CD14-positive monocyte (primary cell): ENCODE results near the gene CTNNA3. TPM values are rescaled to one million over a fixed set of nuclear protein-coding genes. Genes with fewer than 3 reads are reported as not detected.

Experiments used
- DNase-seq, 3 donors: peaks; one replicate each; pipeline ENCODE4 v3.0.0-alpha.2; 2011 to 2022
- H2AFZ ChIP-seq: 2 replicates; pipeline ENCODE4 v1.6.0; 2012; ENCODE audit warnings: mild to moderate bottlenecking, low read depth, low read length, inconsistent platforms; ENCODE audit not compliant: insufficient read depth, poor library complexity, severe bottlenecking
- H3K27ac ChIP-seq, 2 donors: 1 replicate in 1 of 2; 2 replicates in 1 of 2; pipeline ENCODE4 v1.5.1; 2012 to 2013; ENCODE audit warnings: low read length in 2 of 2, control low read depth in 1 of 2, inconsistent platforms in 1 of 2, low read depth in 1 of 2, mild to moderate bottlenecking in 1 of 2
- H3K27me3 ChIP-seq, 2 donors: one replicate each; pipeline versions ENCODE4 v1.6.0 to v1.6.1; 2011 to 2013; ENCODE audit warnings: low read length in 2 of 2; ENCODE audit not compliant: control insufficient read depth in 2 of 2, insufficient read depth in 2 of 2
- H3K36me3 ChIP-seq, 2 donors: replicated peaks in 1 of 2; 1 replicate in 1 of 2; 2 replicates in 1 of 2; pipeline versions ENCODE4 v1.5.1 to v1.6.1; 2012 to 2013; ENCODE audit warnings: low read length in 2 of 2, control low read depth in 1 of 2, inconsistent platforms in 1 of 2, mild to moderate bottlenecking in 1 of 2; ENCODE audit not compliant: insufficient read depth in 2 of 2, control insufficient read depth in 1 of 2
- H3K4me1 ChIP-seq, 2 donors: 1 replicate in 1 of 2; 2 replicates in 1 of 2; pipeline versions ENCODE4 v1.5.1 to v1.6.1; 2012 to 2013; ENCODE audit warnings: low read length in 2 of 2, control low read depth in 1 of 2, inconsistent platforms in 1 of 2, mild to moderate bottlenecking in 1 of 2, moderate library complexity in 1 of 2; ENCODE audit not compliant: insufficient read depth in 2 of 2, control insufficient read depth in 1 of 2
- H3K4me2 ChIP-seq: replicated peaks from 2 replicates; pipeline ENCODE3; 2012; ENCODE audit warnings: low read length, moderate library complexity, mild to moderate bottlenecking; ENCODE audit not compliant: poor library complexity, severe bottlenecking; ENCODE audit errors: extremely low read depth
- H3K4me3 ChIP-seq, 3 experiments: fragments of 200-600 bp in 1 of 3; sonication (generic) in 1 of 3; replicated peaks in 1 of 3; 1 replicate in 2 of 3; 2 replicates in 1 of 3; pipeline ENCODE4 v1.5.1; 2011 to 2013; ENCODE audit warnings: low read length in 3 of 3, mild to moderate bottlenecking in 3 of 3, control low read depth in 2 of 3, low read depth in 2 of 3, inconsistent platforms in 1 of 3, moderate library complexity in 1 of 3
- H3K79me2 ChIP-seq: 2 replicates; pipeline ENCODE4 v1.6.0; 2012; ENCODE audit warnings: mild to moderate bottlenecking, control low read depth, inconsistent platforms, low read length, moderate library complexity; ENCODE audit not compliant: insufficient read depth
- H3K9ac ChIP-seq: 2 replicates; pipeline ENCODE4 v1.6.0; 2017; ENCODE audit warnings: low read length, mild to moderate bottlenecking; ENCODE audit not compliant: insufficient read depth, poor library complexity, severe bottlenecking
- H3K9me3 ChIP-seq, 2 donors: replicated peaks in 1 of 2; 1 replicate in 1 of 2; 2 replicates in 1 of 2; pipeline versions ENCODE4 v1.5.1 to v1.6.1; 2012 to 2013; ENCODE audit warnings: low read length in 2 of 2, control low read depth in 1 of 2; ENCODE audit not compliant: control insufficient read depth in 1 of 2, insufficient read depth in 1 of 2
- H4K20me1 ChIP-seq: 2 replicates; pipeline ENCODE4 v1.6.0; 2012; ENCODE audit warnings: mild to moderate bottlenecking, low read length, control low read depth, moderate library complexity; ENCODE audit not compliant: insufficient read depth
- H3K27ac Mint-ChIP-seq, 7 donors: one replicate each; pipeline ENCODE4 v1.8.0; 2020; ENCODE audit warnings: mild to moderate bottlenecking in 7 of 7, mixed read lengths in 7 of 7, moderate library complexity in 6 of 7, inconsistent platforms in 2 of 7
- H3K27me3 Mint-ChIP-seq, 3 donors: one replicate each; pipeline ENCODE4 v1.8.0; 2021 to 2022; ENCODE audit warnings: low read depth in 3 of 3, mild to moderate bottlenecking in 3 of 3, mixed read lengths in 3 of 3, moderate library complexity in 3 of 3, inconsistent platforms in 1 of 3
- H3K36me3 Mint-ChIP-seq, 2 donors: one replicate each; pipeline ENCODE4 v1.8.0; 2020; ENCODE audit warnings: mixed read lengths in 2 of 2, inconsistent platforms in 1 of 2, mild to moderate bottlenecking in 1 of 2
- H3K4me1 Mint-ChIP-seq: one replicate; pipeline ENCODE4 v1.8.0; 2020; ENCODE audit warnings: mild to moderate bottlenecking, mixed read lengths
- H3K4me3 Mint-ChIP-seq, 2 donors: one replicate each; pipeline ENCODE4 v1.8.0; 2020; ENCODE audit warnings: mild to moderate bottlenecking in 2 of 2, mixed read lengths in 2 of 2, moderate library complexity in 1 of 2
- H3K9me3 Mint-ChIP-seq, 7 donors: one replicate each; pipeline ENCODE4 v1.8.0; 2020 to 2022; ENCODE audit warnings: mixed read lengths in 7 of 7, mild to moderate bottlenecking in 6 of 7, moderate library complexity in 6 of 7, inconsistent platforms in 2 of 7
- WGBS: methylation state at CpG from one replicate; pipeline ENCODE4 v1.1.5; 2013; ENCODE audit warnings: missing lambda C conversion rate; ENCODE audit not compliant: insufficient coverage; 5-methylcytosine and 5-hydroxymethylcytosine counted together
- intact Hi-C, 2 donors: fragments of 100-400 bp; cut with micrococcal nuclease; formaldehyde crosslinking; loops; one replicate each; pipeline versions ENCODE4 v1.15.0 to v1.15.1; 2023
- polyA plus RNA-seq, 3 donors: library from polyadenylated mRNA; depleted of rRNA in 1 of 3; unstranded in 2 of 3; stranded (reverse) in 1 of 3; fragments of 300-500 nt in 2 of 3; fragments of >200 nt in 1 of 3; fragmentation: Illumina TruSeq in 2 of 3; gene quantifications; 1 replicate in 2 of 3; 2 replicates in 1 of 3; pipeline ENCODE4 v1.2.3, GENCODE V29; 2012 to 2021
- TF ChIP-seq, protein P1 (sequence below): fragments of 200-600 bp; IDR thresholded peaks from one replicate; pipeline ENCODE4 v1.8.0; 2022; ENCODE audit warnings: antibody characterized with exemption, mild to moderate bottlenecking

CTNNA3 gene
- polyA plus RNA-seq, 3 donors: not detected

DNA sequence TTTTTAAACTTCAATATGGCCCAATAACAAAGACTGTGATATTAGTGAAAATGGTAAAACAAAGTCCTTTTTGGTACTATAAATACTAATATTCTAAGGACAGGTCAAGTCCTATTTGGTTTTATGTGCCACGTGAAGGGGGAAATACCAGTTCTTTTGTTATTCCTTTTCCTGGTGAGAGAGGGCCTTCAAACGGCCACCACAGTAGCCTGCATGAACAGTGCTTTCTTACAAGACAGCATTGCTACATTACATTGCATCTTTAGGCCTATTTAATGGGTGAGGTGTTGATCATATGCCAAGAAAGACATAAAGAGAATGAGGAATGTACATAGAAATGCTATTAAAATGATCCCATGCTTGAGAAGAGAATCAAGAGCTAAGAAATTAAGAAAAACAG is 555.4 kb downstream of the CTNNA3 start:
- Mint-ChIP-seq H3K27ac (no peak overlapping the region), H3K4me3 (no peak overlapping the region), H3K9me3 (peaks cover 0 to 10% (median 2%) of the 10 kb centered on the region in 7 donors), H3K36me3 (no peaks in the 10 kb centered on the region), H3K4me1 (no peaks in the 10 kb centered on the region), H3K27me3 (peaks cover 0 to 1% (median 0%) of the 10 kb centered on the region in 3 donors)
- H3K36me3 ChIP-seq: no peaks in the 10 kb centered on the region
- no peaks in the 10 kb centered on the region for H4K20me1 ChIP-seq
- no peak for DNase-seq
- no peak overlapping the region for H3K9ac ChIP-seq
- H3K27ac ChIP-seq: no peak overlapping the region
- no peaks in the 10 kb centered on the region for H3K9me3 ChIP-seq
- TF ChIP-seq, protein P1, sequence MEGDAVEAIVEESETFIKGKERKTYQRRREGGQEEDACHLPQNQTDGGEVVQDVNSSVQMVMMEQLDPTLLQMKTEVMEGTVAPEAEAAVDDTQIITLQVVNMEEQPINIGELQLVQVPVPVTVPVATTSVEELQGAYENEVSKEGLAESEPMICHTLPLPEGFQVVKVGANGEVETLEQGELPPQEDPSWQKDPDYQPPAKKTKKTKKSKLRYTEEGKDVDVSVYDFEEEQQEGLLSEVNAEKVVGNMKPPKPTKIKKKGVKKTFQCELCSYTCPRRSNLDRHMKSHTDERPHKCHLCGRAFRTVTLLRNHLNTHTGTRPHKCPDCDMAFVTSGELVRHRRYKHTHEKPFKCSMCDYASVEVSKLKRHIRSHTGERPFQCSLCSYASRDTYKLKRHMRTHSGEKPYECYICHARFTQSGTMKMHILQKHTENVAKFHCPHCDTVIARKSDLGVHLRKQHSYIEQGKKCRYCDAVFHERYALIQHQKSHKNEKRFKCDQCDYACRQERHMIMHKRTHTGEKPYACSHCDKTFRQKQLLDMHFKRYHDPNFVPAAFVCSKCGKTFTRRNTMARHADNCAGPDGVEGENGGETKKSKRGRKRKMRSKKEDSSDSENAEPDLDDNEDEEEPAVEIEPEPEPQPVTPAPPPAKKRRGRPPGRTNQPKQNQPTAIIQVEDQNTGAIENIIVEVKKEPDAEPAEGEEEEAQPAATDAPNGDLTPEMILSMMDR: no peak
- H3K27me3 ChIP-seq: no peaks in the 10 kb centered on the region
- H3K4me1 ChIP-seq: no peaks in the 10 kb centered on the region
- no peaks in the 10 kb centered on the region for H3K79me2 ChIP-seq
- H3K4me2 ChIP-seq: no peak overlapping the region
- no peak overlapping the region for H2AFZ ChIP-seq
- intact Hi-C loops: no loop called here
- H3K4me3 ChIP-seq: no peak overlapping the region
- 83% methylated on average over 1 of the region's 2 CpGs for WGBS

DNA sequence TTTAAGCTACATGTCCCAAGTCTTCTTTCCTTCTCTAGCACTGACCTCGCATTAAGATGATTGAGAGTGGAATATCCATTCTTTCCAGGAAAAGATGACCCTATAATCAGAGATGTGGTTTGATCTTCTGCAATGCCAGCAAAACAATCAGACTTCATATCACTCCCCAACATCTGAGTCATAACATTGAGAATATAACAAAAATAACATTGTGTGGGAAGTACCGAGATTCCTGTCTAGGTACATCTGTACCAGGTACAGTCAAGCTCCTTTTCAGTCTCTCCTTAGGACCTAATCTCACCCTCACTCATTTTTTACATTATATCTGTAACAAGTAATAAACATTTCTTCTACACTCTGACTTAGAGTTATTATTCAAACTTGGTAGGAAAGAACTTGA is 568.6 kb downstream of the CTNNA3 start:
- H3K4me1 Mint-ChIP-seq: no peaks in the 10 kb centered on the region
- no peak for DNase-seq
- H3K4me1 ChIP-seq: no peaks in the 10 kb centered on the region
- H3K4me2 ChIP-seq: no peak overlapping the region
- H3K79me2 ChIP-seq: no peaks in the 10 kb centered on the region
- H3K27ac ChIP-seq: no peak overlapping the region
- H3K27ac Mint-ChIP-seq: no peak overlapping the region
- H4K20me1 ChIP-seq: no peaks in the 10 kb centered on the region
- H3K9ac ChIP-seq: no peak overlapping the region
- H3K9me3 Mint-ChIP-seq: peaks cover 0 to 3% (median 0%) of the 10 kb centered on the region in 7 donors
- no peaks in the 10 kb centered on the region for H3K36me3 ChIP-seq
- H3K4me3 Mint-ChIP-seq: no peak overlapping the region
- intact Hi-C loops: no loop called here
- no CpG with 5 or more reads among the region's 2 CpGs for WGBS
- H2AFZ ChIP-seq: no peak overlapping the region
- H3K27me3 ChIP-seq: no peaks in the 10 kb centered on the region
- no peaks in the 10 kb centered on the region for H3K36me3 Mint-ChIP-seq
- no peaks in the 10 kb centered on the region for H3K9me3 ChIP-seq
- TF ChIP-seq, protein P1: no peak
- no peak overlapping the region for H3K4me3 ChIP-seq
- no peaks in the 10 kb centered on the region for H3K27me3 Mint-ChIP-seq
